Fibroblast of gingiva (primary cell): ENCODE data around the gene LEMD3.

Experiments
- DNase-seq: peaks from one replicate; pipeline ENCODE4 v3.0.0-alpha.2; 2011; ENCODE audit warnings: low read depth

Gene LEMD3

GRCh38 chr12:65170209-65170881 lies 962 bp downstream of the LEMD3 start:
- DNase-seq, result peak; percentile 34

- no peak for DNase-seq
These were observed 1.7 kb downstream of the LEMD3 start for GRCh38 chr12:65171073-65171472.

GRCh38 chr12:65171870-65172269 lies 2.5 kb downstream of the LEMD3 start:
- no peak for DNase-seq

GRCh38 chr12:65175385-65175784 lies 6.0 kb downstream of the LEMD3 start:
- DNase-seq, result no peak

- no peak for DNase-seq
These were observed 12.8 kb downstream of the LEMD3 start for GRCh38 chr12:65182012-65182739.

GRCh38 chr12:65184176-65184857 lies 14.9 kb downstream of the LEMD3 start:
- DNase-seq, result no peak

- DNase-seq, result no peak
These were observed 15.5 kb downstream of the LEMD3 start for GRCh38 chr12:65184858-65185229.

GRCh38 chr12:65187665-65188064 lies 18.3 kb downstream of the LEMD3 start:
- DNase-seq, result no peak

GRCh38 chr12:65188179-65188701 lies 18.9 kb downstream of the LEMD3 start:
- DNase-seq, result no peak

- DNase-seq, result no peak
These were observed 19.8 kb downstream of the LEMD3 start for GRCh38 chr12:65189028-65189718.

- no peak for DNase-seq
These were observed 23.7 kb downstream of the LEMD3 start for GRCh38 chr12:65192963-65193516.

GRCh38 chr12:65194949-65195348 lies 25.6 kb downstream of the LEMD3 start:
- DNase-seq, result no peak

GRCh38 chr12:65195387-65196055 lies 26.1 kb downstream of the LEMD3 start:
- no peak for DNase-seq

- no peak for DNase-seq
These were observed 27.6 kb downstream of the LEMD3 start for GRCh38 chr12:65196762-65197567.

- DNase-seq, result no peak
These were observed 30.2 kb downstream of the LEMD3 start for GRCh38 chr12:65199604-65200003.

GRCh38 chr12:65200007-65200665 lies 30.8 kb downstream of the LEMD3 start:
- no peak for DNase-seq

GRCh38 chr12:65203376-65203775 lies 34.0 kb downstream of the LEMD3 start:
- no peak for DNase-seq

GRCh38 chr12:65204886-65205525 lies 35.6 kb downstream of the LEMD3 start:
- no peak for DNase-seq

GRCh38 chr12:65205886-65206285 lies 36.5 kb downstream of the LEMD3 start:
- DNase-seq, result no peak

GRCh38 chr12:65208125-65208524 lies 38.7 kb downstream of the LEMD3 start:
- DNase-seq, result no peak
